Subcutaneous preadipocyte (primary cell): ENCODE results near the gene NT5M. TPM values are rescaled to one million over a fixed set of nuclear protein-coding genes. Genes with fewer than 3 reads are reported as not detected.

Experiments
- total RNA-seq: library from RNA; depleted of rRNA; stranded (reverse); fragments of >200 nt; gene quantifications from 2 replicates; pipeline ENCODE4 v1.2.3, GENCODE V29; 2012

NT5M gene
- 2.2 and 3.7 TPM in 2 replicates for total RNA-seq

DNA sequence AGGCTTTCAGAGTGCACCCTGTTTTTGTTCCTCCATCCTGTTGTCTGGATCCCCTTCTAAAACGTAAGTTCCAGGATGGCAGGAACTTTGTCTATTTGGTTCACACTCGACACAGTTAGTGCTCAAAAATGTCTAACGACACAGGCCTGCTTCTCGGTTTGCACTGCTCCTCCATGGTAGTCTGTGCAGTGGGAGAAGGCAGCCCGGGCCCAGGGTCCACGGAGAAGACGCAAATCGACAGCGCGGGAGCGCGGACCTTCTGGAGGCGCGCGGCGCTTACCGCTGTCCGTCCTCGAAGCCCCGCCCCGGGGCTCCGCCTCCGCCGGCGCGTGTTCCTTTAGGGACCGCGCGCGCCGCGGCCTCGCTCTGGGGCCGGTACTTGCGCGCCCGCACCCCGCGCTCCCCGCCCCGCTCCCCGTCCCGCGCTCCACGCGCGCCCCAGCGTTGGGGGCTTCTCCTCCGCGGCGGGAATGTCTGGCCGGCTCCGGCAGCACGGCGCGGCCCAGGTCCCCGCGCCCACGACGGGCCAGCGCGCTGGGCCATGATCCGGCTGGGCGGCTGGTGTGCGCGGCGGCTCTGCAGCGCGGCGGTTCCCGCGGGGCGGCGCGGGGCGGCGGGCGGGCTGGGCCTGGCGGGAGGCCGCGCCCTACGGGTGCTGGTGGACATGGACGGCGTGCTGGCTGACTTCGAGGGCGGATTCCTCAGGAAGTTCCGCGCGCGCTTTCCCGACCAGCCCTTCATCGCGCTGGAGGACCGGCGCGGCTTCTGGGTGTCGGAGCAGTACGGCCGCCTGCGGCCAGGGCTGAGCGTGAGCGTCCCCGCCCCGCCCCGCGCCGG lies at the start of gene NT5M:
TSS of gene NT5M (plus strand) at position 364 of the 837 bp plus-strand sequence. CDS start at position 542, 178 bp downstream.

DNA sequence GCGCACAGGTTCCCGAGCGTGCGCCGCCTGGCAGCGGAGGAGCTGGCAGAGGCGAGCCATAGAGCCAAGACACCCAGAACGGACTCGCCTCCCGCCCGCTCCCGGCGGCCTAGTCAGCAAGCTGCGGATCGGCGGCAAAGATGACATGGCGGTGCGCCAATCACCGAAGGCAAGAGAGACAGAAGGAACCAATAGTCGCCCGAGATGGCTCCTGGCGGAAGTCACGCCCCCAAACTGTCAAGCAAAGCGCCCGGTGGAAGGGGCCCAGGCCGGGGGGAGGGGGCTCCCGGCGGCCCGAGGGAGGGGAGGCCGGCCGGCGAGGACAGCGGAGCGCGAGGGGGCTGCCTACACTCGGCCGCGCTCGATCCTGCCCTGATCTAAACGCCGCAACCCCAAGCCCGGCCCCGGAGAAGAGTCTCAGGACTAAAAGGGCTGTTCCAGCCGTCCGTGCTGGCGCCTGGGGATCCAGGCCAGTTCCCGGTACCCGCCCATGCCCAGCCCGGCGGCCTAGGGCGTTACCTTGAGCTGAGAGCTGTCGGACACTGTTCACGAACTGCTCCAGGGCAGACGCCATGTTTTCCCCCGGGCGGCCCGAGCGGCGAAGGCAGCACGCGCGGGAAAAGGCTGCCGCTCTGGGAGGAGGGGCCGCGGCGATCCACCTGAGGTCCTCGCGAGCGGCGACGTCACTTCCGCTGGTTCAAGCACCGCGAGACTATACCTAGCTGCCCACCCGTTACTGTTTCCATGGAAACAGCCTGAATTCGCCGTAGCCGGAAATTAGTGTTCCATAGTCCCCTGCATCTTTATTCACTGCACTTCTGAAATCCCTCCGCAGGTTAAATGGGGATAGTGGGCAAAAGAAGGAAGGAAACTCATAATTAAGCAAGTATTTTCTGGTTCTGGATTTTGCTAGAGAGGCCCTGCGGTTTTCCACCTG lies 22.3 kb upstream of the NT5M start, which contains the start of gene COPS3:
TSS of gene COPS3 (minus strand) at position 634 of the 937 bp plus-strand sequence. CDS start at position 574, 60 bp downstream.

Other genes with a start within 250 kb of the NT5M start
- 1.5 and 4.7 TPM in 2 replicates for gene PLD6, start 97.0 kb upstream of the NT5M start, total RNA-seq
- 62.8 and 79.4 TPM in 2 replicates for gene FLCN, start 66.2 kb upstream of the NT5M start, total RNA-seq
- gene COPS3, start 22.1 kb upstream of the NT5M start, total RNA-seq = 104 and 105 TPM in 2 replicates
- gene MED9, start 173.6 kb downstream of the NT5M start, total RNA-seq = 10.3 and 16.0 TPM in 2 replicates
- gene RASD1, start 193.0 kb downstream of the NT5M start, total RNA-seq = 2.5 and 17.6 TPM in 2 replicates